Kidney (tissue), 14 donors: Measurements from ENCODE around the gene POLE4. TPM values are rescaled to one million over a fixed set of nuclear protein-coding genes. Genes with fewer than 3 reads are reported as not detected.

Experiments used
- DNase-seq, 5 donors: peaks; one replicate each; pipeline ENCODE4 v3.0.0-alpha.2; 2013 to 2020
- FAIRE-seq: peaks from 2 replicates; lab custom pipeline; 2012; peaks lifted over from hg19 to GRCh38; lab: Jason Lieb, UNC
- H3K27ac ChIP-seq, 2 donors: one replicate each; pipeline ENCODE4 v1.7.0; 2013; ENCODE audit warnings: low read depth in 2 of 2, low read length in 2 of 2, inconsistent platforms in 1 of 2
- H3K27me3 ChIP-seq: one replicate; pipeline ENCODE4 v1.7.1; 2013; ENCODE audit warnings: low read length, inconsistent platforms; ENCODE audit not compliant: control insufficient read depth, insufficient read depth
- H3K36me3 ChIP-seq, 3 donors: one replicate each; pipeline versions ENCODE4 v1.7.0 to v1.7.1; 2013; ENCODE audit warnings: low read length in 3 of 3, control low read depth in 1 of 3, inconsistent platforms in 1 of 3; ENCODE audit not compliant: insufficient read depth in 3 of 3, control insufficient read depth in 2 of 3
- H3K4me1 ChIP-seq, 3 donors: one replicate each; pipeline versions ENCODE4 v1.7.0 to v1.7.1; 2013; ENCODE audit warnings: low read length in 3 of 3, inconsistent platforms in 1 of 3, low read depth in 1 of 3; ENCODE audit not compliant: control insufficient read depth in 2 of 3, insufficient read depth in 2 of 3
- H3K4me3 ChIP-seq, 3 donors: one replicate each; pipeline versions ENCODE4 v1.7.0 to v1.8.1; 2013; ENCODE audit warnings: low read length in 3 of 3, control low read depth in 1 of 3, inconsistent platforms in 1 of 3
- H3K9ac ChIP-seq, 3 donors: one replicate each; pipeline versions ENCODE4 v1.7.0 to v1.7.1; 2013; ENCODE audit warnings: low read length in 3 of 3, control low read depth in 1 of 3, inconsistent platforms in 1 of 3
- H3K9me3 ChIP-seq, 3 donors: one replicate each; pipeline versions ENCODE4 v1.7.0 to v1.7.1; 2013; ENCODE audit warnings: low read length in 3 of 3, control low read depth in 1 of 3, inconsistent platforms in 1 of 3; ENCODE audit not compliant: control insufficient read depth in 2 of 3, insufficient read depth in 1 of 3
- CTCF ChIP-seq: IDR thresholded peaks from 3 replicates; pipeline ENCODE4 v1.5.1; 2012; ENCODE audit warnings: mild to moderate bottlenecking, moderate library complexity, borderline replicate concordance; ENCODE audit not compliant: insufficient read depth; ENCODE audit errors: extremely low read depth
- intact Hi-C: fragments of 100-400 bp; cut with DNase I; formaldehyde crosslinking; loops from one replicate; pipeline ENCODE4 v1.11.1; 2022
- polyA plus RNA-seq: library from polyadenylated mRNA; stranded (reverse); fragments of 350-450 nt; fragmentation: Illumina TruSeq; extraction: RNeasy Lipid Tissue Mini Kit (QIAGEN cat#74804); gene quantifications from one replicate; pipeline ENCODE4 v1.2.3, GENCODE V29; 2014; ENCODE audit warnings: low read depth, low replicate concordance; ENCODE audit not compliant: insufficient read depth
- total RNA-seq: library from RNA; stranded (reverse); fragmentation: NEBNext Ultra II Directional; extraction: Animal tissue kit (Norgen Biotek cat#: 25700); gene quantifications from one replicate; pipeline ENCODE4 v1.2.1, GENCODE V29; 2021
- donor health status: control.
- donor health status: control.
- donor health status: control.
- donor health status: control.
- donor health status: control.
- donor health status: DM: yes; HTN: yes; CAD: no.
- donor health status: Normal renal cell carcinoma (clear cell type).

POLE4 gene
- total and polyA plus RNA-seq, 2 donors from 2014 or later, result 54.3 to 122 TPM

GRCh38 chr2:74945788-74946331 lies 12.6 kb upstream of the POLE4 start:
- FAIRE-seq (no peak), DNase-seq (no peak)
- no peaks in the 10 kb centered on the region for H3K9me3 ChIP-seq

GRCh38 chr2:74947703-74948102 lies 10.7 kb upstream of the POLE4 start:
- H3K4me3 ChIP-seq, result no peak overlapping the region
- H3K9me3 ChIP-seq, result peaks cover 0 to 3% (median 0%) of the 10 kb centered on the region in 3 donors
- H3K36me3 ChIP-seq, result no peaks in the 10 kb centered on the region
- DNase-seq (no peak), FAIRE-seq (no peak)
- intact Hi-C loops, result no loop called here
- no peaks in the 10 kb centered on the region for H3K4me1 ChIP-seq
- no peaks in the 10 kb centered on the region for H3K27me3 ChIP-seq
- H3K9ac ChIP-seq, result no peak overlapping the region
- TF ChIP-seq CTCF, result no peak
- H3K27ac ChIP-seq, result no peak overlapping the region

More at GRCh38 chr2:74945788-74946331, 12.6 kb upstream of the POLE4 start:
- H3K4me3 ChIP-seq, result no peak overlapping the region
- intact Hi-C loops, result no loop called here
- H3K27me3 ChIP-seq, result no peaks in the 10 kb centered on the region
- no peak overlapping the region for H3K9ac ChIP-seq
- no peaks in the 10 kb centered on the region for H3K4me1 ChIP-seq
- no peak for TF ChIP-seq CTCF
- H3K27ac ChIP-seq, result no peak overlapping the region
- no peaks in the 10 kb centered on the region for H3K36me3 ChIP-seq

GRCh38 chr2:74948779-74949178 lies 9.7 kb upstream of the POLE4 start:
- no peaks in the 10 kb centered on the region for H3K4me1 ChIP-seq
- H3K27me3 ChIP-seq, result no peaks in the 10 kb centered on the region

More at GRCh38 chr2:74948779-74949178, 9.7 kb upstream of the POLE4 start:
- Histone ChIP-seq H3K9me3 (peaks cover 0 to 7% (median 0%) of the 10 kb centered on the region in 3 donors), H3K9ac (no peak overlapping the region), H3K4me3 (no peak overlapping the region), H3K36me3 (no peaks in the 10 kb centered on the region), H3K27ac (no peak overlapping the region)
- TF ChIP-seq CTCF, result no peak
- no peak for FAIRE-seq
- DNase-seq, result no peak
- intact Hi-C loops, result no loop called here
